Endothelial cell of umbilical vein (primary cell): ENCODE results near the gene TMEM174. TPM values are rescaled to one million over a fixed set of nuclear protein-coding genes. Genes with fewer than 3 reads are reported as not detected.
A peak's percentile ranks its signal among the peaks of the same experiment; 100 is the strongest.
"Not testable (repeated sequence)": the region's sequence is repeated elsewhere in the genome, so short reads cannot be mapped to it uniquely, and the experiment has no call there.

ENCODE experiments used
- BruUV-seq: library from RNA; stranded (reverse); fragments of 400-500 nt; replicated peaks from 2 replicates; lab custom pipeline; 2021; lab: Mats Ljungman, UMichigan
- CTCF ChIA-PET: fragments of 300-600, 350-600 bp; sonication (Branson Sonifier 250); formaldehyde crosslinking; loops from one replicate; lab custom pipeline; 2021; ENCODE audit warnings: antibody characterized with exemption, inconsistent platforms; lab: Charles Lee
- POLR2A ChIA-PET: fragments of 300-600, 350-600 bp; sonication (Branson Sonifier 250); formaldehyde crosslinking; loops from one replicate; lab custom pipeline; 2021; ENCODE audit warnings: antibody characterized with exemption, inconsistent platforms; lab: Charles Lee
- DNase-seq: peaks from one replicate; pipeline ENCODE4 v3.0.0-alpha.2; 2011; ENCODE audit warnings: low read depth, low spot score
- FAIRE-seq: peaks from 2 replicates; lab custom pipeline; 2011; peaks lifted over from hg19 to GRCh38; lab: Jason Lieb, UNC
- H2AFZ ChIP-seq: 2 replicates; pipeline ENCODE4 v1.6.0; 2012; ENCODE audit warnings: low read depth, low read length, control low read depth, inconsistent platforms
- H3K27ac ChIP-seq: 2 replicates; pipeline ENCODE4 v1.5.1; 2011; ENCODE audit warnings: low read depth, mild to moderate bottlenecking, control low read depth, low read length, moderate library complexity; ENCODE audit not compliant: insufficient read depth
- H3K27me3 ChIP-seq, 2 experiments: 2 replicates each; pipeline versions ENCODE4 v1.6.0 to v1.6.1; 2011; ENCODE audit warnings: low read length in 2 of 2, mixed read lengths in 1 of 2; ENCODE audit not compliant: control insufficient read depth in 2 of 2, insufficient read depth in 2 of 2
- H3K36me3 ChIP-seq, 2 experiments: 2 replicates in 1 of 2; 3 replicates in 1 of 2; pipeline ENCODE4 v1.5.1; 2011; ENCODE audit warnings: low read length in 2 of 2, mild to moderate bottlenecking in 1 of 2, moderate library complexity in 1 of 2; ENCODE audit not compliant: control insufficient read depth in 2 of 2, insufficient read depth in 2 of 2; ENCODE audit errors: extremely low read depth in 1 of 2
- H3K4me1 ChIP-seq: 3 replicates; pipeline ENCODE4 v1.5.1; 2011; ENCODE audit warnings: mild to moderate bottlenecking, low read length; ENCODE audit not compliant: control insufficient read depth, insufficient read depth; ENCODE audit errors: extremely low read depth
- H3K4me2 ChIP-seq: 2 replicates; pipeline ENCODE4 v1.6.1; 2011; ENCODE audit warnings: low read length, control low read depth, mixed read lengths; ENCODE audit not compliant: insufficient read depth
- H3K4me3 ChIP-seq, 3 experiments: fragments of 200-600 bp in 1 of 3; sonication (generic), shearing (Covaris generic) in 1 of 3; replicated peaks in 1 of 3; 2 replicates each; pipeline ENCODE4 v1.5.1; 2011 to 2016; ENCODE audit warnings: control low read depth in 3 of 3, low read length in 3 of 3, mild to moderate bottlenecking in 2 of 3, inconsistent platforms in 1 of 3, low read depth in 1 of 3, moderate library complexity in 1 of 3; ENCODE audit not compliant: insufficient read depth in 1 of 3
- H3K79me2 ChIP-seq: 2 replicates; pipeline ENCODE4 v1.6.0; 2012; ENCODE audit warnings: low read length, inconsistent platforms; ENCODE audit not compliant: control insufficient read depth, insufficient read depth
- H3K9ac ChIP-seq: replicated peaks from 2 replicates; pipeline ENCODE3; 2011; ENCODE audit warnings: low read length, control low read depth; ENCODE audit not compliant: insufficient read depth; ENCODE audit errors: extremely low read depth
- H3K9me1 ChIP-seq: replicated peaks from 3 replicates; pipeline ENCODE4 v1.6.0; 2011; ENCODE audit warnings: mild to moderate bottlenecking, low read length; ENCODE audit not compliant: control insufficient read depth, insufficient read depth; ENCODE audit errors: extremely low read depth
- H3K9me3 ChIP-seq: replicated peaks from 2 replicates; pipeline ENCODE4 v1.5.1; 2012; ENCODE audit warnings: low read length, inconsistent platforms; ENCODE audit not compliant: control insufficient read depth, insufficient read depth
- H4K20me1 ChIP-seq: replicated peaks from 2 replicates; pipeline ENCODE3; 2011; ENCODE audit warnings: mild to moderate bottlenecking, low read length; ENCODE audit not compliant: control insufficient read depth, insufficient read depth; ENCODE audit errors: extremely low read depth
- CTCF ChIP-seq, 2 donors: IDR thresholded peaks; 1 replicate in 1 of 2; 2 replicates in 1 of 2; pipeline ENCODE4 v1.5.1; 2011; ENCODE audit warnings: low read length in 2 of 2, mild to moderate bottlenecking in 2 of 2, moderate library complexity in 2 of 2, control low read depth in 1 of 2, inconsistent platforms in 1 of 2, low read depth in 1 of 2; ENCODE audit not compliant: insufficient read depth in 1 of 2; ENCODE audit errors: extremely low read depth in 1 of 2
- EZH2 ChIP-seq: IDR thresholded peaks from 2 replicates; pipeline ENCODE4 v1.6.1; 2012; ENCODE audit warnings: borderline replicate concordance, low read depth, mild to moderate bottlenecking, moderate library complexity, low read length, inconsistent platforms; ENCODE audit not compliant: severe bottlenecking
- GATA2 ChIP-seq: IDR thresholded peaks from 2 replicates; pipeline ENCODE4 v1.7.0; 2011; ENCODE audit warnings: low read depth, mild to moderate bottlenecking, moderate library complexity, mixed read lengths, low read length; ENCODE audit not compliant: insufficient read length, insufficient read depth
- dilution Hi-C: fragments of 300-500 bp; cut with MboI; formaldehyde crosslinking; loops from one replicate; pipeline ENCODE4 v1.15.0; 2019; ENCODE audit warnings: low sequenced_read_pairs; ENCODE audit not compliant: extremely low pct_ligation_motif_present
- intact Hi-C: fragments of 100-400 bp; cut with micrococcal nuclease; formaldehyde crosslinking; loops from one replicate; pipeline ENCODE4 v1.10.0; 2022
- polyA plus RNA-seq, 4 experiments: library from polyadenylated mRNA; depleted of rRNA in 3 of 4; stranded (reverse) in 3 of 4; unstranded in 1 of 4; fragments of >200 nt; gene quantifications; 2 replicates each; pipeline versions ENCODE4 v1.2.1 to v1.2.3, GENCODE V29; 2011 to 2012; ENCODE audit warnings: missing spikeins in 1 of 4
- total RNA-seq: library from RNA; stranded (reverse); gene quantifications from 2 replicates; pipeline ENCODE4 v1.2.3, GENCODE V29; 2021

TMEM174 gene
- total and polyA plus RNA-seq, 2 donors (not counting 3 experiments of a cell fraction or from before 2014, with no cell fraction given), result not detected

GRCh38 chr5:73218552-73219171 lies 45.7 kb downstream of the TMEM174 start:
- no TSS peak for BruUV-seq
- Histone ChIP-seq H3K27ac (no peak overlapping the region), H3K27me3 (peaks cover 57 to 87% of the 10 kb centered on the region in 2 experiments), H3K36me3 (no peaks in the 10 kb centered on the region), H3K9ac (no peak overlapping the region), H4K20me1 (no peaks in the 10 kb centered on the region), H3K9me3 (no peaks in the 10 kb centered on the region), H3K9me1 (no peaks in the 10 kb centered on the region), H3K79me2 (no peaks in the 10 kb centered on the region), H3K4me3 (no peak overlapping the region), H3K4me2 (no peak overlapping the region), H3K4me1 (peaks cover 4% of the 10 kb centered on the region), H2AFZ (no peak overlapping the region)
- POLR2A ChIA-PET, result no interaction called here
- DNase-seq (peak; percentile 10), FAIRE-seq (no peak)
- TF ChIP-seq GATA2 (no peak), CTCF (IDR thresholded peaks at IDR 0.05; ENCODE audit: extremely low read depth in 1 of 2, insufficient read depth in 1 of 2, low read depth in 1 of 2, low read length in 2 of 2) (peak; percentile 16 to 30), EZH2 (peak; percentile 48)
- intact Hi-C loops (loop anchor here (5.0 kb wide), 1 partner anchor 64 kb away; no protein-coding TSS in a partner anchor), dilution Hi-C loops (no loop called here)
- CTCF ChIA-PET, result interaction anchor here (0.7 to 5.6 kb wide), 31 partner anchors 9 to 298 kb away, joined by 3 to 277 read pairs (median 4); partner anchors contain the start of gene FOXD1

- FAIRE-seq, dilution Hi-C loops, H3K36me3 ChIP-seq, DNase-seq, H3K27ac ChIP-seq, H3K4me1 ChIP-seq, H3K9me3 ChIP-seq, H2AFZ ChIP-seq, H3K9me1 ChIP-seq, H3K4me2 ChIP-seq, H4K20me1 ChIP-seq, BruUV-seq, POLR2A ChIA-PET, H3K9ac ChIP-seq, H3K79me2 ChIP-seq, H3K4me3 ChIP-seq: not testable (repeated sequence)
- CTCF ChIA-PET, result interaction anchor here (0.8 to 1.7 kb wide), 8 partner anchors 23 to 298 kb away, joined by 3 to 13 read pairs (median 4); no protein-coding TSS in a partner anchor
- H3K27me3 ChIP-seq, result peaks cover 52 to 87% of the 10 kb centered on the region in 2 experiments
- intact Hi-C loops, result loop anchor here (5.0 kb wide), 1 partner anchor 63 kb away; no protein-coding TSS in a partner anchor
Observed at GRCh38 chr5:73219336-73219735, 46.3 kb downstream of the TMEM174 start.
